ENCODE data around the gene RNF180.
"Not testable (repeated sequence)": the region's sequence is repeated elsewhere in the genome, so short reads cannot be mapped to it uniquely, and the experiment has no call there.

Gene RNF180

DNA sequence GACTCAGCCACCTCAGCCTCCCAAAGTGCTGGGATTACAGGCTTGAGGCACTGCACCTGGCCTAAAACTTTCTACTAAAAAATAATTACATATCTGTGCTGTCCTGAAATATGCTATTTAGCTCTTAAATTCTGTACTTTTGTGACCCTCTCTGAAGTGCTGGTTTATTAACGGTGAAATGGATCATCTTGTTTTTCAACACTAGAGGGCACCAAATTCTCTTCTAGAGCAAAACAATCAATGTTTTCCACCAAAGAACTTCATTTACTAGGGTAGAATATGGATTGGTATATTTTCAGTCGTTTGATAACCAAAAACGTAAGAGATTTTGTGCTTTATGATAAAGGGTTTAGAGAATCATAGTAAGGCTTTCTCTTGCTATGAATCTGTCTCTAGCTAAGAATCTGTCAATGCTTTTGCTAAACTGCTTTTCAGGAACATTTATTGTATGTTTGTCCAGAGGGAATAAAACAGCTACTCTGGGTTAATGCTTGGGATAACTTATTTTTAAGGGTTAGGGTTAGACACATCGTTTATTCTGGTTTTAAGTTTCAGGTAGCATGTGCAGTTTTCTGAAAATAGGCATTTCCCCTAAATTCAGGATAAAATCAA lies 63.6 kb downstream of the RNF180 start:
- no peak overlapping the region for H3K27ac ChIP-seq
- no peak for DNase-seq (ENCODE audit: low read depth, low spot score)

DNA sequence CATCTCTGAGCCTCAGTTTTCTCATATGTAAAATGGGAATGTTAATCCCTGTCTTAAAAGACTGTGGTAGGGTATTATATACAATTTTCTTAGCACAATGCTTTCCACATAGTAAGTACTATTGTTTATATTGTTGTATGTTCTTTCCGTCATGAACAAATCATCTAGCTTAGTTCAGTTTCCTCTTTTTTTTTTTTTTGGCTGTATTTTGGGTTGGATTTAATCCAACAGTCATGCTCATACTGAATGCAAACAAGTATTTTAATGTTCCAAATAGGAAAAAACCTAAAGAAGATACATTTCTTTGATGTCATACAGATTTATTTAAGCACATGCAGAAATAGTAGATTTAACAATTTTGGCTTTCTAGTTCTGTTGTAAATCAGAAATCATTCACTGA lies 95.1 kb downstream of the RNF180 start:
- H3K27ac ChIP-seq, result no peak overlapping the region
- DNase-seq (ENCODE audit: low read depth, low spot score), result no peak

DNA sequence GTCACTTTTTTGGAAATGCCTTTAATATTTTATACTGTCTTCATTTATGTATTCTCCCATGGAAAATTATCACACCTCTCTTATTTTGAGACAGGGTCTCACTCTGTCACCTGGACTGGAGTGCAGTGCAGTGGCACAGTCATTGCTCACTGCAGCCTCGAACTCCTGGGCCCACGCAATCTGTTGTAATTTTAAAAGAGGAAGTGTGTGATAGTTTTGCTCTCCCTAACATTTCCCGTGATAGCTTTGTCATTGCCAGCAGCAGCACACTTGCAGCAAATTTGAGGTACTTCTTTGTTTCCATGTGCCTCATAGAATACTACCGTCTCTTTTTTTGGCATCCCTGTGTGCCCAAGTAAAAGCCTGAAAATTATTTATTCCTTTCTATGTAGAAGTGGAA lies 103.5 kb downstream of the RNF180 start:
- no peak overlapping the region for H3K27ac ChIP-seq
- no peak for DNase-seq (ENCODE audit: low read depth, low spot score)

DNA sequence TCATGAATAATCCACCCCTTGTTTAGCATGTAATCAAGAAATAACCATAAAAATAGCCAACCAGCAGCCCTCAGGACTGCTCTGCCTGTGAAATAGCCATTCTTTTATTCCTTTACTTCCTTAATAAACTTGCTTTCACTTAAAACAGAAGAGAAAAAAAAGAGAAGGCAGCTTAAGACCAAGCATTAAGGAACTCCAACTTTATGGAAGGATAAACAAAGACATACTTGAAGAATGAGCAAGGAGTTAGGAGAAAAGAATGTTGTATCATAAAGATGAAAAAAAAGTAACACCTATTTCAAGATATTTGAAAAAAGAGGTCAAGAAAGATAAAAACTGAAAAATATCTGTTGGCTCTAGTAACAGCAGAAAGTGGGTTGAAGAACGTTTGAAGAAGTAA lies 107.6 kb downstream of the RNF180 start:
- no peak for DNase-seq (ENCODE audit: low read depth, low spot score)
- no peak overlapping the region for H3K27ac ChIP-seq

DNA sequence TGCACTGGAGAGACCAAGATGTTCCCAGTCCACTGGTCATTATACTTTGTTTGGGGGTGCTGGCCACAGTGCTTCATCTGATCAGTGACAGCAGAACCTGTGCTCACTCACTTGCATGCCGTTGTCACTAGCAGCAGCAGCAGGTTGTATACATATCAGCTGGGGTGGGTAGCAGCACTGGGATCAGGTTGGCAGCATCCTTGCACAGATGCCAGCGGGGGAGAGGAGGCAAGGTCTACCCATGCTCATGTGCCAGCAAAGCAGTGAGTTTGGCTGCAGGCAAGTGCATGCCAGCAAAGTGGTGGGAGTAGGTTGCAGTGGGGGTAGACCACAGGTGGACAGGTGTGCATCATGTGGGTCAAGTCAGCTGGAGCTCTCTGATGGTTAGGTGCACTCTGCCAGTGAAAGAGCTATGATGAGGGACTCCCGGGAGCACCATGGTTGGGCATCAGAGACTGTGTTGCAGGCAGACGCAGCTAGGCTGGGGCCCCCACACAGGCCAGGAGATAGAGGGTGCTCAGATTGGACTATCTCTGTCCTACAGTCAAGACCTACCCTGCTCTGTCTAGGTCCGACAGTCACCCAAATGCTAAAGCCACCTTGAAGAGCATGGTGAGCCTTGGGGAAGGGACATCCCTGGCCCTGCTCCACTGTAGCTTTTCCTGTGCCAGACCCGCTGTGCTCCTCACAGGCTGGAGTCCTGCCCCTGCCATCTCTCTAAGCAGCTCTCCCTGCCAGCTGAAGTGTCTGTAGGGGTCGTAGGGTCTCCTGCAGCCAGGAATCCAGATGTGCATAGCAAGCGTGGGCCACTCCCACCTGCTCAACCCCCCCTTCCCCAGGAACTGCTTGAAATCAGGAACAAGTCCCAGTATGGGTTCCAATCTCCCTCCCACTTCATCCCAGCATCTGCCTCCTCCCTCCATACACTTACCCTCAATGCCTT lies 119.8 kb downstream of the RNF180 start:
- DNase-seq (ENCODE audit: low read depth, low spot score), result no peak
- H3K27ac ChIP-seq, result no peak overlapping the region

DNA sequence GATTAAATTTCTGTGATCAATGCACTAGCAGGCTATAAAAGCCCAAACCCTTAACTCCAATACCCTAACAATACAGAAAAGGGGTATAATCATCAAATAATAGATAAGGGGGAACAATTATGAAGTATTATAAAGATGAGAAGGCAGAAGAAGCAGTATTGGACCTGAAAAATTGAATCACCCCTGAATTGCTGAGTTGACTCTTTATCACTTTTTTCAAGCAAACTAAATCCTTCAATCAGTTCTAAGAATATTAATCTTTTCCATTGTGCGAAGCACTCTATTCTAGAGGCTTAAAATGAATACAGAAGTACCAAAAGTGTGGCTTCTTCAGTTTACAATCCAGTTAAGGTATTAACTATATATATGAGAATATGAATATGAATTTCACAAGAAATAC lies 120.7 kb downstream of the RNF180 start:
- no peak overlapping the region for H3K27ac ChIP-seq
- no peak for DNase-seq (ENCODE audit: low read depth, low spot score)

DNA sequence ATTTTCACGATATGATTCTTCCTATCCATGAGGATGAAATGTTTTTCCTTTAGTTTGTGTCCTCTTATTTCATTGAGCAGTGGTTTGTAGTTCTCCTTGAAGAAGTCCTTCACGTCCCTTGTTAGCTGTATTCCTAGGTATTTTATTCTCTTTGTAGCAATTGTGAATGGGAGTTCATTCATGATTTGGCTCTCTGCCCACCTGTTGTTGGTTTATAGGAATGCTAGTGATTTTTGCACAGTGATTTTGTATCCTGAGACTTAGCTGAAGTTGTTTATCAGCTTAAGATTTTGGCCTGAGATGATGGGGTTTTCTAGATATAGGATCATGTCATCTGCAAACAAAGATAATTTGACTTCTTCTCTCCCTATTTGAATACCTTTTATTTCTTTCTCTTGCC lies 122.9 kb downstream of the RNF180 start:
- not testable (repeated sequence) for H3K27ac ChIP-seq; DNase-seq (ENCODE audit: low read depth, low spot score)

DNA sequence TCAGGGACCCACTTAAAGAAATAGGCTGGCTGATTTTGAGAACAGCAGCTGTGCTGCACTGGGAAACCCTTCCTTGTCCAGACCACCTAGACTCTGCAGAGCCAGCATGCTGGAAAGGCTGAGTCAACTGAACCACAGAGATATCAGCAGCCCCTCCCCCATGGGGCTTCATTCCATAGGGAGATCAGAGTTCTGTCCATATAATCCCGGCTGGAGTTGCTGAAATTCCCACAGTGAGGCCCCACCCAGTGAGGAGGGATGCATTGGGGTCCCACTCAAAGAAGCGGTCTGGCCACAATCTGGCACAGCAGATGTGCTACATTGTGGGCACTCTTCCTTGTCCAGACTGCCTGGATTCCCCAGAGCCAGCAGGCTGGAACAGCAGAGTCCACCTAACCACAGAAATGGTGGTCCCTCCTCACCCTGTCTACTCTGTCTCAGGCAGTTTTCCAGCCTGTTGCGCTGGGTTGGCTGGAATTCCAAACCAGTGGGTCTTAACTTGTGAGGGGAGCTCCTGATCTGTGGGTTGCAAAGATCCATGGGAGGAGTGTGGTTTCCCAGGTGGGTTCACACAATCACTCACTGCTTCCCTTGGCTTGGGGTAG lies 127.1 kb downstream of the RNF180 start:
- no peak for DNase-seq (ENCODE audit: low read depth, low spot score)
- H3K27ac ChIP-seq, result no peak overlapping the region

DNA sequence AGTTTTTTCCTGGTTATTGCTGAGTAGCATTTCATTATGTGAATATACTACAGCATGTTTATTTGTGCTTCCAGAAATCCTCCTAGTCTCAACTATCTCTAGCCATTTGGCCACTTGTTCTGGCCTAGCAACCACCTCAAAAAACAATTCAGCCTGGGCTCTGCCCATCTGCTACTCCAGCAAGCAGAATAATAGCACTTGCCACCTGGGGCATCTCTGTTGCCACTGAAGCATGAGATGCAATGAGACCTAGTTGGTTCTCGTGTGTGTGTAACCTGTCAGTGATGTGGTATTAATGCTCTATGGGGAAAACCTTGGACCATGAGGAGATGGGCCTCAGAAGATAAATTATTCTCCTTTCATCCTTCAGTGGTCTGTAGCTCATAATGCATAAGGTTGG lies 129.5 kb downstream of the RNF180 start:
- DNase-seq (ENCODE audit: low read depth, low spot score), result no peak

DNA sequence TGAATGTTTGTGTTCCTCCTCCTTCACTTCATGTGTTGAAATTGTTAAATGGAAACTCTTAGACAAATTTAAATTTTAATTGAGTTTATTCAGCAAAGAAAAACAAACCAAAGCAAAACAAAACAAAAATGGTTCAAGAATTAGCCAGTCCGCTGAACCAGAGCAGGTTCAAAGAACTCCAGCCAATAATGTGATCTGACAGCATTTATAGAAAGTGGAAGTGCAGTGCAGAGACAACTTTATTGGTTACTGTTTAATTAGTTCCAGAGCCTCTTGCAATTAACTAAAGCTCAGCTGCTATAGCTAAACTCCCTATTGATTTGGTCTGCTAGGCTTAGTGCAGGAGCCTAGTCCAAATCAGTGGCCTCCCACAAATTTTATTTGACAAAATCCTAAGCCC lies 132.9 kb downstream of the RNF180 start:
- DNase-seq (ENCODE audit: low read depth, low spot score), result no peak
- peak overlapping the region; percentile 89 for H3K27ac ChIP-seq

More for the DNA sequence above, 129.5 kb downstream of the RNF180 start:
- no peak overlapping the region for H3K27ac ChIP-seq

DNA sequence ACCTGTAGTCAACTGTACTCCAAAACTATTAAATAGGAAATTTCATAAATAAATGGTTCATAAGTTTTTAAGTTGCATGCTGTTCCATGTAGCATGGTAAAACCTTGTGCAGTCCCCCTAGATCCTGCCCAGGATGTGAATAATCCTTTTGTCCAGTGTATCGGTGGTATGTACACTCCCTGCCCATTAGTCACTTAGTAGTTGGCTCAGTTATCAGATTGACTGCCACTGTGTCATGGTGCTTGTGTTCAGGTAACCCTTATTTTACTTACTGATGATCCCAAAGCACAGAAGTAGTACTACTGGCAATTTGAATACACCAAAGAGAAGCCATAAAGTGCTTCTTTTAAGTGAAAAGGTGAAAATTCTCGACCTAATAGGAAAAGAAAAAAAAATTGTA lies 134.2 kb downstream of the RNF180 start:
- DNase-seq (ENCODE audit: low read depth, low spot score), result peak; percentile 49
- H3K27ac ChIP-seq, result peak overlapping the region; percentile 89

DNA sequence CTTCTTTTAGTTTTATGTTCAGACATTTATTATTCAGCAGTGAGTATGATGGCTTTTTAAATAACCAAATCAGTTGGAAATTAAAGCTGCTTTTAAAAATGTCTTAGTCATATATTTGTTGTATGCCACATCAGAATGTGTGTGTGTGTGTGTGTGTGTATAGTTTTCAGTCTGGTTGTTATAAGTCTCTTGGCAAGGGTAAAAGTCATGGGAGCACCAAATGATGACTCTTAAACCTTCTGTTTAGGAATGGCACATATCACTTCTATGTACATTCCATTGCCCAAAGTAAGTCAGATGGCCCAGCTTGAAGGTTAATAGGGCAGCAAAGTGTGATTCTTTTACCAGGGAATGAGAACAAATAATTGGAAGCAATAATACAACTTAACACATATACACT lies 135.9 kb downstream of the RNF180 start:
- DNase-seq (ENCODE audit: low read depth, low spot score), result peak; percentile 37
- peak overlapping the region; percentile 89 for H3K27ac ChIP-seq

DNA sequence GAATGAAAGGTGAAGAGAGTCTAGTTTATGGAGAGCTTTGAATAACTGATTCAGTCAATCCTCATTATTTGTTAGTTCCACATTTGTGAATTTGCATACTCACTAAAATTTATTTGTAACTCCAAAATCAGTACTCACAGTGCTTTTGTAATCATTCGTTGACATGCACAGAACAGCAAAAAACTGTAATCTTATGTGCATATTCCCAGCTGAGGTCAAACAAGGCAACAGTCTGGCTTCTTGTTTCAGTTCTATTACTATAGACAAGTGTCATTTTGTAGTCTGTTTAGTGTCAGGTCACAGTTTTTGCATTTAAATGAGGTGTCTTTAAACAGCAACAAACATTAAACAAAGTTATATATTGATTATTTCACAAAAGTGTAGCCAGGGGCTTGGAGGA lies 142.5 kb downstream of the RNF180 start:
- H3K27ac ChIP-seq, result no peak overlapping the region
- DNase-seq (ENCODE audit: low read depth, low spot score), result no peak

DNA sequence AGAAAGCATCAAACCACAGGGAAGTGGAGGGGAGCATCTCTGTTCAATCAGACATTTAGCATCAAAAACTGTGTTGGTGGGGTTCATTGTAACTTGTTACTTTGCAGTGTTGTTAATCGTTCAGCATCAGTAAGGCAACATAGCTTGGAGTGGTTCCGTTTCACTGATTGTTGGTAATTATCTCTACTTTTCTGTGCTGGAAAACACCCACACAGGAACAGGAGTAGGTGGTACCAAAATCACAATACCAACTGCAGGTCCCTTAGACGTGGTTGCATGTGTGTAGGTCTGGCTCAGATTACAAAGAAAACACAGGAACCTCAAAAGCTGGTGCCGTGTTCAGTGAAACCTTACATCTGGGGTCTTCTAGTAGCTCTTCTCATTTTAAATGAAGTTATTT lies 146.8 kb downstream of the RNF180 start:
- no peak for DNase-seq (ENCODE audit: low read depth, low spot score)
- no peak overlapping the region for H3K27ac ChIP-seq

DNA sequence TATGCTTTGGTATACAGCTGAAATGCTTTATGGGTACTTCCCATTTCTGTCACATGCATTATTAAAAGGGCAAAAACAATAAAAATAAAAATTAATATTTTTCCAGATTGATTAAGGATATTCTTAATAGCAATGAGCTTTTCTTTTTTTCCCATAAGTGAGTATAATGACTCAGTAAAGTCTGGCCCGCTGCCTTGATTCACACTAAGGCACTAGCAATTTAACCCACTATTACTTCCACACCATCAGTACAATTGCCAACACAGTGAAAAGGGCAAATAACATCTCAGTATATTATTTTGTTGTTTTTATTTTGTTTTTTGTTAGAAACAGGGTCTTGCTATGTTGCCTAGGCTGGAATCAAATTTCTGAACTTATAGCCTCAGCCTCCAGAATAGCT lies 150.1 kb downstream of the RNF180 start:
- H3K27ac ChIP-seq, result peak overlapping the region; percentile 2
- DNase-seq (ENCODE audit: low read depth, low spot score), result no peak

DNA sequence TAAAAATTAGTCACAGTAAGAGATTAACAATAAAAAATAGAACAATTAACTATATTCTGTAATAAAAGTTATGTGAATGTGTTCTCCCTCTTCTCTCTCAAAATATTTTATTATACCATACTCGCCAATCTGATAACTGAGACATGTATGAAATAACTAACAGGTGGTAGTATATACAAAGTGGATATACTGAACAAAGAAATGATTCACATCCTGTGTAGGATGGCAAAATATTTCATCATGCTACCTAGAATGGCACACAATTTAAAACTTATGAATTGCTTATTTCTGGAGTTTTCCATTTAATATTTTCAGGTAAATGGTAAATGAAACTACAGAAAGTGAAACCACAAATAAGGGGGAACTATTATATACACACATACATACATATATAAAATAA lies 152.5 kb downstream of the RNF180 start:
- DNase-seq (ENCODE audit: low read depth, low spot score), result no peak
- H3K27ac ChIP-seq, result peak overlapping the region; percentile 73

DNA sequence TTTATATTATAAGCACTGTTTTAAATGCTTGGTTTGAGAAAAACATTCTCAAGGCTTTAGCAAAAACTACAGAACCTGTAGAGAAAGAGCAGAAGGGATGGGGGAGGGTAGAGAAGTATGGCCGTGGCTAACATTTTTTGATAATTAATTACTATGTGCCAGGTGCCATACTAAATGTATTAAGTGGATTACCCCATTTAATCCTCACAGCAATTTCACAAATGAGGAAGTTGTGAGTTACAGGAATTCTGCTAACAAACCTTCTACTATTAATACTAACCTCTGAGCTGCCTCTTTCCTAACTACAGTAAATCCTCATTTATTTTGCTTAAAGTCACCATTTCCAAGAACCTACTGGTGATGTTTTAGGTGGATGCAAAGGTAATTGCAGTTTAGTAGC lies 157.9 kb downstream of the RNF180 start:
- no peak for DNase-seq (ENCODE audit: low read depth, low spot score)
- no peak overlapping the region for H3K27ac ChIP-seq

DNA sequence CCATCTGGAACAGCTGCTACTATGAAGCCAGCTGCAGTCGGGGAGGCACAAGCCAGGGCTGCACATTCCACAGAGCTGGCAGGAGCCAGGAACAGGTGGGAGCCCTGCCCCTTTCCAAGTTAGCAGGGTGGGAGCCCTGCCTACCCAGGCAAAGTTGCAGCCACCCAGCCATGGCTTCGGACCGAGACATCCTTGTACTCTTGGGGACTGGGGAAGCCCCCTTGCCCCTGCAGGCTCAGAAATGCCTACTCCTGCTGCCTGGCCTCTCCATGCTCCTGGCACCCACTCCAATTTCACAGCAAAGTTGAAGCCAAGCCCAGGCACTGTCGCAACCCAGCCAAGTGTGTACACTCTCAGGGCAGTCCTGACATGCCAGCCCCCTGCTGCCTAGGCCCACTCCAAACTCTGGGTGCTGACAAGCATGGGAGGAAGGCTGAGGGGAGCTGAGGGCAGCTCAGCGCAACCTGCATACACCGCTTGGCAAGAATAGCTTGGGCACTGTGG lies 165.1 kb downstream of the RNF180 start:
- DNase-seq (ENCODE audit: low read depth, low spot score), result no peak
- no peak overlapping the region for H3K27ac ChIP-seq

DNA sequence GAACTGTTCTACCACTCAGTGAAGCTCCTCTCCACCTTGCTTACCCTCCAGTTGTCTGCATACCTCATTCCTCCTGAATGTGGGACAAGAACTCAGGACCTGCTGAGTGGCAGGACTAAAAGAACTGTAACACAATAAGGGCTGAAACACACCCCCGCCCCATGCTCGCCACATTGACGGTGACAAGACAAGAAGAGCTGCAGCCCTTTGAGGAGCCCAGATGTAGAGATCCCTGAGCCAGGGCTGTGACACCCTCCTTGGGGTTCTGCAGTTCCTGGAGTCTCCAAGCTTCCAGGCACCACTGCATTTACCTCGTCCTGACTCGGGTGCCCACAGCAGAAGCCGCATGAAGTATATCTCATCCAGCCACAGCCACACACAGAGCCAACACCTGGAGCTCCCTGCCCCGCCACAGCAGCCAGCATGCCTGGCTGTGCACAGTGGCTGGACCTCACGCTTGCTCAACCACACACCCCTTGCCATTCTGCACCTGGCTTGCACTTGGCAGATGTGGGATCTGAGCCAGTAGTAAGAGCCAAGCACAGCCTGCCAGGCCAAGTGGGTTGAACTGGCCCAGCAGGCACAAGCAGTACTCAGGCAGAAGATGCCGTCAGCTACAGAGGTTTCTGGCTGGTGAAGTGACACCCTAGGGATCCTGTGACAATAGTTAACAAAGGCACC lies 166.1 kb downstream of the RNF180 start:
- DNase-seq (ENCODE audit: low read depth, low spot score), result no peak
- H3K27ac ChIP-seq, result no peak overlapping the region

DNA sequence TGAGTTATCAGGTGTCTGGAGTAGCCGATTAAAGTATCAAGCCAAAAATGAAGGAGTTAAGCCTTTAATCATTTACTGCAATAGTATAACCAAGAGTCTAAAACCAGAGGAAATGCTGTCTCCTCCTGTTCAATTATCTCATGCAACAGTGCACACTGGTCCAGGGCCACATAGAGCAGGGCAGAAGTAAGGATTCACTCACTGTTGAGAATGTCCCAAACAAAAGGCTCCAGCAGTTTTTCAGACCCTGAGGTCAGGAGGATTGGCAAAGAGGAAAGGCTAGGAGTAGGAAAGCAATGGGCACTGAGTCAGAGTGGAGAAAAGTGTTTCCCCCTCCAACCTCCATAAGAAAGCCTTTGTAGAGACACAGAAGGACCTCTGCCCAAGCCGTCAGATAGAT lies 168.2 kb downstream of the RNF180 start:
- H3K27ac ChIP-seq, result no peak overlapping the region

DNA sequence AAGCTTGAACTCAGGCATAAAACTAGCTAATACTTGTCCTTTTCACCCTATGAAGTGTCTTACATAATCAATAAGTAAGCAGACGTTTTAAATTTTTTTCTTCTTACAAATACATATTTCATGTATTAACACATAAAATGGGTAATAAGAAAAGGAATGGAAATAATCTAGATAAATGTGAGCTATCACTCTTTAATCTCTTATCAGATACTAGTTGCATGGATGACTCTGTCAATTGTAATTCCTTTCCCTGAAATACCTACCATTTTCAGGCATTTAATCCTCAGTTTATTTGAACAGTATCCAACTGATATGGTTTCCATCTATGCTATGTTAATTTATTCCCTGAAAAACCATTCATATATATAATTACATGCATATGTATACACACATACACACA lies 174.1 kb downstream of the RNF180 start:
- no peak for DNase-seq (ENCODE audit: low read depth, low spot score)
- peak overlapping the region; percentile 37 for H3K27ac ChIP-seq

More for the DNA sequence above, 168.2 kb downstream of the RNF180 start:
- no peak for DNase-seq (ENCODE audit: low read depth, low spot score)

Measured in epithelial cell of prostate (primary cell).